OCI-LY1 (cell line): ENCODE results near the gene TMEM42.

Experiments used
- CTCF ChIP-seq: fragments of 200-600 bp; sonication (generic), shearing (Covaris generic); IDR thresholded peaks from 2 replicates; pipeline ENCODE4 v1.5.1; 2017; ENCODE audit warnings: mild to moderate bottlenecking, antibody characterized with exemption, low read length, moderate library complexity, mixed read lengths
- EZH2 ChIP-seq: fragments of 200-600 bp; sonication (generic), shearing (Covaris generic); IDR thresholded peaks from 2 replicates; pipeline ENCODE4 v1.8.0; 2017; ENCODE audit warnings: borderline replicate concordance, mixed run types, mild to moderate bottlenecking, antibody characterized with exemption, low read length, moderate library complexity, mixed read lengths

GRCh38 chr3:44883213-44883955 lies 21.7 kb downstream of the TMEM42 start:
- TF ChIP-seq CTCF (peak; percentile 9; the same call in 1 of the 2 replicates), EZH2 (no peak)
